Esophagus (tissue), 2 donors: Measurements from ENCODE around the gene LAMC2. TPM values are rescaled to one million over a fixed set of nuclear protein-coding genes. Genes with fewer than 3 reads are reported as not detected.

Experiments used
- H3K27ac ChIP-seq, 2 donors: one replicate each; pipeline ENCODE4 v1.5.1; 2013; ENCODE audit warnings: low read depth in 2 of 2, mild to moderate bottlenecking in 2 of 2, inconsistent platforms in 1 of 2, low read length in 1 of 2, moderate library complexity in 1 of 2
- H3K27me3 ChIP-seq, 2 donors: one replicate each; pipeline ENCODE4 v1.6.1; 2013; ENCODE audit warnings: low read length in 2 of 2, control low read depth in 1 of 2, mild to moderate bottlenecking in 1 of 2; ENCODE audit not compliant: insufficient read depth in 2 of 2, control insufficient read depth in 1 of 2
- H3K36me3 ChIP-seq, 2 donors: one replicate each; pipeline ENCODE4 v1.6.1; 2013; ENCODE audit warnings: low read length in 1 of 2; ENCODE audit not compliant: control insufficient read depth in 2 of 2, insufficient read depth in 2 of 2
- H3K4me1 ChIP-seq, 2 donors: one replicate each; pipeline ENCODE4 v1.6.1; 2013; ENCODE audit warnings: low read length in 1 of 2; ENCODE audit not compliant: control insufficient read depth in 2 of 2, insufficient read depth in 2 of 2
- H3K4me3 ChIP-seq, 2 donors: one replicate each; pipeline ENCODE4 v1.5.1; 2013; ENCODE audit warnings: low read length in 2 of 2, mild to moderate bottlenecking in 2 of 2, low read depth in 1 of 2, moderate library complexity in 1 of 2
- H3K9me3 ChIP-seq, 2 donors: one replicate each; pipeline ENCODE4 v1.6.1; 2013; ENCODE audit warnings: mild to moderate bottlenecking in 2 of 2, low read depth in 1 of 2, low read length in 1 of 2, moderate library complexity in 1 of 2; ENCODE audit not compliant: control insufficient read depth in 2 of 2, insufficient read depth in 1 of 2
- WGBS, 2 donors: extraction: QIAGEN DNeasy Blood & Tissue Kit; methylation state at CpG; one replicate each; pipeline ENCODE4 v1.1.7; 2013; 5-methylcytosine and 5-hydroxymethylcytosine counted together
- polyA plus RNA-seq, 2 donors: library from polyadenylated mRNA; stranded (reverse); fragments of 200-250 nt; gene quantifications; one replicate each; pipeline ENCODE4 v1.2.3, GENCODE V29; 2013
- donor health status: healthy with polysubstance abuse.
- donor health status: Bipolar disorder and iron deficiency.

The LAMC2 gene
- polyA plus RNA-seq, 2 donors, result 4.2 to 4.3 TPM

- Histone ChIP-seq H3K9me3 (no peaks in the 10 kb centered on the region), H3K4me1 (peaks cover 0 to 6% of the 10 kb centered on the region in 2 donors), H3K36me3 (no peaks in the 10 kb centered on the region), H3K27me3 (no peaks in the 10 kb centered on the region), H3K27ac (no peak overlapping the region), H3K4me3 (no peak overlapping the region)
- WGBS, 2 donors, result 94 to 98% methylated on average over 4 of the region's 4 CpGs
These were observed 29.9 kb downstream of the LAMC2 start for GRCh38 chr1:183215936-183216335.

- H3K27ac ChIP-seq, result peak overlapping the region; percentile 70 to 81
- WGBS, 2 donors, result 49 to 61% methylated on average over 14 of the region's 14 CpGs
- H3K4me3 ChIP-seq, result no peak overlapping the region
- no peaks in the 10 kb centered on the region for H3K9me3 ChIP-seq
- no peaks in the 10 kb centered on the region for H3K27me3 ChIP-seq
- H3K36me3 ChIP-seq, result no peaks in the 10 kb centered on the region
- peaks cover 0 to 6% of the 10 kb centered on the region in 2 donors for H3K4me1 ChIP-seq
These were observed 32.1 kb downstream of the LAMC2 start for GRCh38 chr1:183218027-183218618.

DNA sequence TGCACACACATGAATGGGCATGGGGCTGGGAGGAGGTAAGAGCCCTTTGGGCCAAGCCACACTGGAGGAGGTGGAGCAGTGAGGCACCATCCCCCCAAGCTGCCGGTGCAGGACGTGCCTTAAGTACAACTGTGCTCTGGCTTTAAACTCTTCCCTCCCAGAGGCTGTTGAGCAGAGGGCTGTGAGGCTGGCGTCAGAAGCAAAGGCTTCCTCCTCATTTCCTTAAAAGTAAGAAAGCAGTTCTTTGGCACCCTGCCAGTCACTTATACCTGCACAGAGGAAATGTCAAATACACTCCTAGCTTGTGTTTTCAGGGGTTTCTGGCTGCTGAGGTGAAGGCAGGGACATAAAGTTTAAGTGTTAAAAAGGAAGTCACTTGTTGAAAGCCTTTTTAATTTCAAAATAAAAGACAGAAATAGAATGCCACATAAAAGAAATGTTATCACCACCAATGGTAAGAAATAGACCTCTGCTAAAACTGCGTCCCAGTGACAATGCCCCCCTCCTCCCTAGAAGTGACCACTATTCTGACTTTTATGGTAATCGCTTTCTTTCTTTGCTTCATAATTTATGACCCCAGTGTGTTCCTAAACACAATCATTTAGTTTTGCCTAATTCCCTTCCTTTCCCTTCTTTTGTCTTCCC, 33.0 kb downstream of the LAMC2 start:
- no peak overlapping the region for H3K4me3 ChIP-seq
- H3K9me3 ChIP-seq, result no peaks in the 10 kb centered on the region
- 29 to 40% methylated on average over 5 of the region's 5 CpGs for WGBS, 2 donors
- peaks cover 0 to 6% of the 10 kb centered on the region in 2 donors for H3K4me1 ChIP-seq
- peak overlapping the region; percentile 37 to 55 for H3K27ac ChIP-seq
- no peaks in the 10 kb centered on the region for H3K27me3 ChIP-seq
- H3K36me3 ChIP-seq, result no peaks in the 10 kb centered on the region

- Histone ChIP-seq H3K27ac (no peak overlapping the region), H3K4me1 (peaks cover 0 to 6% of the 10 kb centered on the region in 2 donors), H3K36me3 (no peaks in the 10 kb centered on the region), H3K27me3 (no peaks in the 10 kb centered on the region), H3K9me3 (no peaks in the 10 kb centered on the region), H3K4me3 (no peak overlapping the region)
These were observed 33.5 kb downstream of the LAMC2 start for GRCh38 chr1:183219616-183220009.

DNA sequence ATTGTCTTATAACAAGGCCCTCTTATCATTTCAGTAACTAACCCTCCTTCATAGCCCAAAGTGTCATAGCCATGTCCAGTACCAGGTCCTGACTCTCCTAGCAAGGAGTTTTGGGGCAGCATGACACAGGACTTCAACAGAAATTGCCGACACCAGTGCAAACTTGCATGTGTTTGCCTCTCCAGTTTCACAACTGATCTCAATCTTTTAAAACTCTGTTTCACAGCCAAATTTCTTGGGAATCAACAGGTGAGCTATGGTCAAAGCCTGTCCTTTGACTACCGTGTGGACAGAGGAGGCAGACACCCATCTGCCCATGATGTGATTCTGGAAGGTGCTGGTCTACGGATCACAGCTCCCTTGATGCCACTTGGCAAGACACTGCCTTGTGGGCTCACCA, 36.8 kb downstream of the LAMC2 start:
- no peaks in the 10 kb centered on the region for H3K27me3 ChIP-seq
- H3K27ac ChIP-seq, result no peak overlapping the region
- 92 to 96% methylated on average over 3 of the region's 3 CpGs for WGBS, 2 donors
- peaks cover 0 to 5% of the 10 kb centered on the region in 2 donors for H3K4me1 ChIP-seq
- H3K9me3 ChIP-seq, result no peaks in the 10 kb centered on the region
- H3K4me3 ChIP-seq, result no peak overlapping the region
- no peaks in the 10 kb centered on the region for H3K36me3 ChIP-seq

- WGBS, 2 donors, result 76 to 82% methylated on average over 3 of the region's 3 CpGs
- Histone ChIP-seq H3K27me3 (no peaks in the 10 kb centered on the region), H3K27ac (no peak overlapping the region), H3K36me3 (no peaks in the 10 kb centered on the region), H3K9me3 (no peaks in the 10 kb centered on the region), H3K4me3 (no peak overlapping the region), H3K4me1 (peaks cover 0 to 4% of the 10 kb centered on the region in 2 donors)
These were observed 37.4 kb downstream of the LAMC2 start for GRCh38 chr1:183223467-183223866.

GRCh38 chr1:183226361-183226760, 40.3 kb downstream of the LAMC2 start:
- H3K36me3 ChIP-seq, result no peaks in the 10 kb centered on the region
- H3K4me1 ChIP-seq, result no peaks in the 10 kb centered on the region
- no peak overlapping the region for H3K4me3 ChIP-seq
- no peaks in the 10 kb centered on the region for H3K9me3 ChIP-seq
- WGBS, 2 donors, result 83 to 90% methylated on average over 4 of the region's 4 CpGs
- H3K27me3 ChIP-seq, result no peaks in the 10 kb centered on the region
- no peak overlapping the region for H3K27ac ChIP-seq

DNA sequence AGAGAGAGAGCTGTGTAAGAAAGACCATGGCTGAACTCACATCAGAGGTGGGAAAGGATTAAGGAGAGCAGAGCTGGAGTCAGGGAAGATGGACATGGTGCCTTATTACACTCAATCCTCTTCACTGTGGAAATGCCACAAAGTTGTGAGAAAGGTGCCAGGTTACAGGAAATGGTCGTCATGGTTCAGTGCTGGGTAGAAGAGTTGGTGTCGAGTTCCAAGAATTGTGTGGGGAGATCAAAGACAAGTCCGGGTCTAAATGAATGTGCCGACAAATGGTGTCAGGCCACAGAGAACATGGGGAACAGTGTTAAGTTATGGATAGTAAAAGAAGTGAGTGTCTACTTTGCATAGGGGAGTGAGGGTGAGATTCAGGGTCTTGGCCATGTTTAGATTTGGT, 40.9 kb downstream of the LAMC2 start:
- H3K36me3 ChIP-seq, result no peaks in the 10 kb centered on the region
- H3K9me3 ChIP-seq, result no peaks in the 10 kb centered on the region
- H3K27ac ChIP-seq, result no peak overlapping the region
- no peak overlapping the region for H3K4me3 ChIP-seq
- WGBS, 2 donors, result 61 to 64% methylated on average over 4 of the region's 4 CpGs
- H3K4me1 ChIP-seq, result no peaks in the 10 kb centered on the region
- H3K27me3 ChIP-seq, result no peaks in the 10 kb centered on the region

- no peaks in the 10 kb centered on the region for H3K27me3 ChIP-seq
- H3K4me1 ChIP-seq, result no peaks in the 10 kb centered on the region
- H3K36me3 ChIP-seq, result no peaks in the 10 kb centered on the region
- H3K27ac ChIP-seq, result no peak overlapping the region
- WGBS, 2 donors, result 82 to 84% methylated on average over 16 of the region's 16 CpGs
- no peaks in the 10 kb centered on the region for H3K9me3 ChIP-seq
- H3K4me3 ChIP-seq, result no peak overlapping the region
These were observed 41.6 kb downstream of the LAMC2 start for GRCh38 chr1:183227422-183228346.
